PC-9 (cell line): Measurements from ENCODE around the gene ZBTB49. TPM values are rescaled to one million over a fixed set of nuclear protein-coding genes. Genes with fewer than 3 reads are reported as not detected.

Experiments
- BruUV-seq: library from RNA; stranded (reverse); fragments of 400-500 nt; replicated peaks from 2 replicates; lab custom pipeline; 2021; lab: Mats Ljungman, UMichigan
- CTCF ChIA-PET: fragments of 300-600 bp; sonication (Branson Sonifier 250); formaldehyde crosslinking; loops from one replicate; lab custom pipeline; 2022; ENCODE audit warnings: antibody characterized with exemption; lab: Charles Lee
- POLR2A ChIA-PET: fragments of 300-600 bp; sonication (Branson Sonifier 250); formaldehyde crosslinking; loops from one replicate; lab custom pipeline; 2022; ENCODE audit warnings: antibody characterized with exemption; ENCODE audit not compliant: unreplicated experiment; lab: Charles Lee
- DNase-seq, 2 experiments: peaks; one replicate each; pipeline versions ENCODE4 v3.0.0 to v3.0.0-alpha.2; 2015 to 2022; ENCODE audit warnings: mixed read lengths in 1 of 2
- H2AFZ ChIP-seq: fragments of 200-600 bp; sonication (generic); 2 replicates; pipeline ENCODE4 v1.8.1; 2017; ENCODE audit warnings: antibody characterized with exemption
- H3F3A ChIP-seq: fragments of 200-600 bp; sonication (generic); 2 replicates; pipeline ENCODE4 v1.8.1; 2017; ENCODE audit warnings: antibody characterized with exemption, mild to moderate bottlenecking, low read depth; ENCODE audit not compliant: insufficient read depth
- H3K27ac ChIP-seq: fragments of 200-600 bp; sonication (generic); 2 replicates; pipeline ENCODE4 v1.6.1; 2016; ENCODE audit warnings: mixed run types
- H3K27me3 ChIP-seq: fragments of 200-600 bp; sonication (generic); 2 replicates; pipeline ENCODE4 v1.6.1; 2016; ENCODE audit warnings: low read depth, mixed run types; ENCODE audit not compliant: insufficient read depth
- H3K36me3 ChIP-seq: fragments of 200-600 bp; sonication (generic); 2 replicates; pipeline ENCODE4 v1.6.1; 2016; ENCODE audit warnings: low read depth, mixed run types
- H3K4me1 ChIP-seq: fragments of 200-600 bp; sonication (generic); replicated peaks from 2 replicates; pipeline ENCODE4 v1.6.1; 2016; ENCODE audit warnings: mixed run types; ENCODE audit not compliant: insufficient read depth
- H3K4me2 ChIP-seq: fragments of 200-600 bp; sonication (generic); 2 replicates; pipeline ENCODE4 v1.6.1; 2017; ENCODE audit warnings: mixed run types
- H3K4me3 ChIP-seq: fragments of 200-600 bp; sonication (generic); 2 replicates; pipeline ENCODE4 v1.6.1; 2016; ENCODE audit warnings: mixed run types
- H3K79me2 ChIP-seq: fragments of 200-600 bp; sonication (generic); 2 replicates; pipeline ENCODE4 v1.6.1; 2017; ENCODE audit warnings: low read depth, mixed run types
- H3K9me2 ChIP-seq: fragments of 200-600 bp; sonication (generic); 2 replicates; pipeline ENCODE4 v1.8.1; 2017; ENCODE audit warnings: mild to moderate bottlenecking; ENCODE audit not compliant: insufficient read depth
- H3K9me3 ChIP-seq: fragments of 200-600 bp; sonication (generic); 2 replicates; pipeline ENCODE4 v1.8.1; 2016; ENCODE audit warnings: low read depth; ENCODE audit not compliant: insufficient read depth
- H4K20me1 ChIP-seq: fragments of 200-600 bp; sonication (generic); 2 replicates; pipeline ENCODE4 v1.8.1; 2017; ENCODE audit not compliant: insufficient read depth
- CTCF ChIP-seq: fragments of 200-600 bp; sonication (generic); conservative IDR thresholded peaks from 2 replicates; pipeline ENCODE4 v1.6.1; 2017; ENCODE audit warnings: mixed run types, antibody characterized with exemption, mild to moderate bottlenecking, moderate library complexity
- EZH2 ChIP-seq: fragments of 200-600 bp; sonication (generic); IDR thresholded peaks from 2 replicates; pipeline ENCODE4 v1.8.0; 2017; ENCODE audit warnings: antibody characterized with exemption, low read depth
- intact Hi-C: fragments of 100-400 bp; cut with micrococcal nuclease; formaldehyde crosslinking; loops from one replicate; pipeline ENCODE4 v1.10.0; 2022; ENCODE audit not compliant: unreplicated experiment
- total RNA-seq: library from RNA; stranded (reverse); gene quantifications from 2 replicates; pipeline ENCODE4 v1.2.3, GENCODE V29; 2021

The ZBTB49 gene
- total RNA-seq, 1 experiment from 2014 or later, result 5.3 TPM

- H3K27me3 ChIP-seq, result peaks cover 77% of the 10 kb centered on the region
- no peaks in the 10 kb centered on the region for H3K79me2 ChIP-seq
- CTCF ChIA-PET, result no interaction called here
- no peak for DNase-seq
- H3K27ac ChIP-seq, result no peak overlapping the region
- no peaks in the 10 kb centered on the region for H3K9me3 ChIP-seq
- H3K4me2 ChIP-seq, result no peak overlapping the region
- H3K4me1 ChIP-seq, result no peaks in the 10 kb centered on the region
- POLR2A ChIA-PET, result no interaction called here
- no peak overlapping the region for H2AFZ ChIP-seq
- H3K9me2 ChIP-seq, result no peaks in the 10 kb centered on the region
- H3K4me3 ChIP-seq, result no peak overlapping the region
- no peak for TF ChIP-seq EZH2
- no peak for TF ChIP-seq CTCF
- no peaks in the 10 kb centered on the region for H3K36me3 ChIP-seq
- intact Hi-C loops, result no loop called here
- no peaks in the 10 kb centered on the region for H4K20me1 ChIP-seq
- H3F3A ChIP-seq, result no peaks in the 10 kb centered on the region
- no TSS peak for BruUV-seq
Measured at GRCh38 chr4:4356106-4357041, 66.3 kb downstream of the ZBTB49 start.

GRCh38 chr4:4358093-4358854 is 68.2 kb downstream of the ZBTB49 start:
- Histone ChIP-seq H3K79me2 (no peaks in the 10 kb centered on the region), H2AFZ (no peak overlapping the region), H3K4me3 (no peak overlapping the region), H3K4me1 (no peaks in the 10 kb centered on the region), H3F3A (no peaks in the 10 kb centered on the region), H3K36me3 (no peaks in the 10 kb centered on the region), H3K27me3 (peaks cover 70% of the 10 kb centered on the region), H3K27ac (no peak overlapping the region), H4K20me1 (no peaks in the 10 kb centered on the region), H3K9me2 (no peaks in the 10 kb centered on the region), H3K4me2 (no peak overlapping the region), H3K9me3 (no peaks in the 10 kb centered on the region)
- CTCF ChIA-PET, result no interaction called here
- TF ChIP-seq CTCF (no peak), EZH2 (no peak)
- BruUV-seq, result no TSS peak
- intact Hi-C loops, result no loop called here
- no peak for DNase-seq
- POLR2A ChIA-PET, result no interaction called here

- TF ChIP-seq EZH2 (no peak), CTCF (no peak)
- H3K36me3 ChIP-seq, result no peaks in the 10 kb centered on the region
- POLR2A ChIA-PET, result no interaction called here
Measured at GRCh38 chr4:4361883-4362282, 71.8 kb downstream of the ZBTB49 start.

More at GRCh38 chr4:4361883-4362282, 71.8 kb downstream of the ZBTB49 start:
- CTCF ChIA-PET, result no interaction called here
- Histone ChIP-seq H4K20me1 (no peaks in the 10 kb centered on the region), H3K27ac (no peak overlapping the region), H3K9me2 (no peaks in the 10 kb centered on the region), H3K4me3 (no peak overlapping the region), H3K27me3 (peaks cover 39% of the 10 kb centered on the region), H3K9me3 (no peaks in the 10 kb centered on the region), H3F3A (no peaks in the 10 kb centered on the region), H3K79me2 (no peaks in the 10 kb centered on the region), H3K4me1 (no peaks in the 10 kb centered on the region), H3K4me2 (no peak overlapping the region), H2AFZ (no peak overlapping the region)
- no TSS peak for BruUV-seq
- intact Hi-C loops, result no loop called here
- no peak for DNase-seq
